Sigmoid colon (tissue), 4 donors: ENCODE measurements around the gene DICER1.

Experiments
- CTCF ChIP-seq, 4 experiments: fragments of 450-650 bp in 3 of 4; fragments of 200-600 bp in 1 of 4; IDR thresholded peaks; one replicate each; pipeline ENCODE4 v1.5.1; 2016 to 2019; ENCODE audit warnings: antibody characterized with exemption in 4 of 4, mild to moderate bottlenecking in 3 of 4, moderate library complexity in 2 of 4
- EP300 ChIP-seq, 4 donors: sonication (generic); formaldehyde crosslinking; IDR thresholded peaks; one replicate each; pipeline ENCODE4 v1.6.1; 2017; ENCODE audit warnings: antibody characterized with exemption in 4 of 4
- POLR2A ChIP-seq, 2 donors: fragments of 450-650 bp; IDR thresholded peaks; one replicate each; pipeline ENCODE4 v1.6.1; 2016; ENCODE audit warnings: antibody characterized with exemption in 2 of 2, mild to moderate bottlenecking in 2 of 2, moderate library complexity in 2 of 2

GRCh38 chr14:95059126-95059525 is 98.2 kb downstream of the DICER1 start:
- TF ChIP-seq CTCF (IDR thresholded peaks at IDR 0.05): no peak
- TF ChIP-seq EP300 (IDR thresholded peaks at IDR 0.05): no peak
- TF ChIP-seq POLR2A (IDR thresholded peaks at IDR 0.05): no peak
